RWPE1 (cell line): ENCODE results near the gene ZNF175.

Source experiments
- CTCF ChIA-PET: fragments of 350-600 bp; sonication (Branson Sonifier 250); formaldehyde crosslinking; extraction: SDS; loops from one replicate; lab custom pipeline; 2021; lab: Yijun Ruan, JAX
- POLR2A ChIA-PET: fragments of 400-600 bp; formaldehyde crosslinking; extraction: SDS; loops from one replicate; lab custom pipeline; 2020; ENCODE audit warnings: antibody characterized with exemption; ENCODE audit not compliant: low non-redundant PET; lab: Yijun Ruan, JAX
- DNase-seq: peaks from one replicate; pipeline ENCODE4 v3.0.0; 2012; ENCODE audit warnings: low spot score
- H3K27ac ChIP-seq: fragments of 450-650 bp; 2 replicates; pipeline ENCODE4 v1.5.1; 2017
- TF ChIP-seq, protein P1 (sequence below): fragments of 450-650 bp; conservative IDR thresholded peaks from 2 replicates; pipeline ENCODE4 v1.5.1; 2017; ENCODE audit warnings: low read depth, mild to moderate bottlenecking

The ZNF175 gene

GRCh38 chr19:51586103-51586728 is 15.1 kb downstream of the ZNF175 start:
- ChIA-PET CTCF (no interaction called here), POLR2A (no interaction called here)
- H3K27ac ChIP-seq: no peak overlapping the region
- DNase-seq: no peak
- TF ChIP-seq, protein P1, sequence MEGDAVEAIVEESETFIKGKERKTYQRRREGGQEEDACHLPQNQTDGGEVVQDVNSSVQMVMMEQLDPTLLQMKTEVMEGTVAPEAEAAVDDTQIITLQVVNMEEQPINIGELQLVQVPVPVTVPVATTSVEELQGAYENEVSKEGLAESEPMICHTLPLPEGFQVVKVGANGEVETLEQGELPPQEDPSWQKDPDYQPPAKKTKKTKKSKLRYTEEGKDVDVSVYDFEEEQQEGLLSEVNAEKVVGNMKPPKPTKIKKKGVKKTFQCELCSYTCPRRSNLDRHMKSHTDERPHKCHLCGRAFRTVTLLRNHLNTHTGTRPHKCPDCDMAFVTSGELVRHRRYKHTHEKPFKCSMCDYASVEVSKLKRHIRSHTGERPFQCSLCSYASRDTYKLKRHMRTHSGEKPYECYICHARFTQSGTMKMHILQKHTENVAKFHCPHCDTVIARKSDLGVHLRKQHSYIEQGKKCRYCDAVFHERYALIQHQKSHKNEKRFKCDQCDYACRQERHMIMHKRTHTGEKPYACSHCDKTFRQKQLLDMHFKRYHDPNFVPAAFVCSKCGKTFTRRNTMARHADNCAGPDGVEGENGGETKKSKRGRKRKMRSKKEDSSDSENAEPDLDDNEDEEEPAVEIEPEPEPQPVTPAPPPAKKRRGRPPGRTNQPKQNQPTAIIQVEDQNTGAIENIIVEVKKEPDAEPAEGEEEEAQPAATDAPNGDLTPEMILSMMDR: no peak

GRCh38 chr19:51586799-51587198 is 15.7 kb downstream of the ZNF175 start:
- POLR2A ChIA-PET: no interaction called here
- TF ChIP-seq, protein P1: no peak
- CTCF ChIA-PET: no interaction called here
- no peak for DNase-seq
- H3K27ac ChIP-seq: no peak overlapping the region

DNA sequence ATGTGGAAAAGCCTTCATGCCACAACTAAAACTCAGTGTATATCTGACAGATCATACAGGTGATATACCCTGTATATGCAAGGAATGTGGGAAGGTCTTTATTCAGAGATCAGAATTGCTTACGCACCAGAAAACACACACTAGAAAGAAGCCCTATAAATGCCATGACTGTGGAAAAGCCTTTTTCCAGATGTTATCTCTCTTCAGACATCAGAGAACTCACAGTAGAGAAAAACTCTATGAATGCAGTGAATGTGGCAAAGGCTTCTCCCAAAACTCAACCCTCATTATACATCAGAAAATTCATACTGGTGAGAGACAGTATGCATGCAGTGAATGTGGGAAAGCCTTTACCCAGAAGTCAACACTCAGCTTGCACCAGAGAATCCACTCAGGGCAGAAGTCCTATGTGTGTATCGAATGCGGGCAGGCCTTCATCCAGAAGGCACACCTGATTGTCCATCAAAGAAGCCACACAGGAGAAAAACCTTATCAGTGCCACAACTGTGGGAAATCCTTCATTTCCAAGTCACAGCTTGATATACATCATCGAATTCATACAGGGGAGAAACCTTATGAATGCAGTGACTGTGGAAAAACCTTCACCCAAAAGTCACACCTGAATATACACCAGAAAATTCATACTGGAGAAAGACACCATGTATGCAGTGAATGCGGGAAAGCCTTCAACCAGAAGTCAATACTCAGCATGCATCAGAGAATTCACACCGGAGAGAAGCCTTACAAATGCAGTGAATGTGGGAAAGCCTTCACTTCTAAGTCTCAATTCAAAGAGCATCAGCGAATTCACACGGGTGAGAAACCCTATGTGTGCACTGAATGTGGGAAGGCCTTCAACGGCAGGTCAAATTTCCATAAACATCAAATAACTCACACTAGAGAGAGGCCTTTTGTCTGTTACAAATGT is 16.4 kb downstream of the ZNF175 start:
- TF ChIP-seq, protein P1: no peak
- no peak overlapping the region for H3K27ac ChIP-seq
- DNase-seq: no peak
- POLR2A ChIA-PET: no interaction called here
- CTCF ChIA-PET: no interaction called here

- POLR2A ChIA-PET: no interaction called here
- no peak overlapping the region for H3K27ac ChIP-seq
- TF ChIP-seq, protein P1: no peak
- CTCF ChIA-PET: interaction anchor here (0.7 kb wide), 1 partner anchor 55 kb away, joined by 3 read pairs; no protein-coding TSS in a partner anchor
- DNase-seq: no peak
Measured at GRCh38 chr19:51589511-51589910, 18.4 kb downstream of the ZNF175 start.

DNA sequence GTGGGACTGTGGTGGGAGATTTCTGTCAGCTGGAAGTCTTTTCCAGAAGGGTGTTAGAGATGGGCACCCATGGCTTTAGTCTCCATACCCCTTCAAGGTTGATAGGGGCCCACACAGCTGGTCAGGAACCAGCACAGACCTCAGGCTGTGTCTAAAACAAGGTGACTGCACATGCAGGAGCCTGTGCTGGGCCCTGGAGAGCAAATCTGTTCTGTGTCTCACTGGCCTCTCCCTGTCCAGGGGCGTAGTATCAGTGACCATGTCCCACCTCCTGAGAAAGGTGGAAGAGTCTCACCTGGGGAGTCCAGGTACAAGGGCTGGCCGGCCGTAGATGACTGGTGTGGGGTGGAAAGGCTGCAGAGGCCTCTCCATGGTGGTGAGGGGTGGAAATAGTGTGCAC is 19.4 kb downstream of the ZNF175 start:
- TF ChIP-seq, protein P1: no peak
- no peak for DNase-seq
- POLR2A ChIA-PET: no interaction called here
- H3K27ac ChIP-seq: no peak overlapping the region
- CTCF ChIA-PET: no interaction called here

DNA sequence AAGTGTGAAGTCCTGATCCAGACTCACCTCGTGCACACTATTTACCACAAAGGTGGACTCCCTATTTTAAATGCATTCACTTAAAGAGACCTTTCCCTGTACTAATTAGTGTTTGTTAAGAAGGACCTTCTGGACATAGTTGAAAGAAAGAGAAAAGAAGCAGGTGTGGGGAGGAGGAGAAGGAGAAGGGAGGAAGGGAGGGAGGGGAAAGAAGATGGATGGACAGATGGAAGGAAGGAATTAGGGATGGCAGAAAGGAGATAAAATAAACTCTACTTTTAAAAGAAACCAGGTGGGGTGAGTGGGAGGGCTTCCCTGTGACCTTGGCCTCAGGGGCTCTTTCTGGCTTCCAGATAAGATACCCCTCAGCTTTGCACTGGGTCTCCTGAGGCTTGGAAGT is 21.4 kb downstream of the ZNF175 start:
- H3K27ac ChIP-seq: no peak overlapping the region
- CTCF ChIA-PET: no interaction called here
- TF ChIP-seq, protein P1: no peak
- POLR2A ChIA-PET: no interaction called here
- DNase-seq: no peak
